ENCODE measurements around the gene ZNF888.
A peak's percentile ranks its signal among the peaks of the same experiment; 100 is the strongest.

The ZNF888 gene

GRCh38 chr19:52897138-52897935, 25.9 kb downstream of the ZNF888 start, which contains the start of gene ZNF320:
Gene ZNF320, minus strand, starts transcription at chr19:52897635. Its CDS starts 7,380 bp downstream, at chr19:52890255.
- Histone ChIP-seq H3K4me1 (ENCODE audit: control insufficient read depth, low read depth, low read length) (no peaks in the 10 kb centered on the region), H3K23ac (ENCODE audit: low read length) (peak within 1 kb of the TSS; percentile 17), H4K5ac (ENCODE audit: low read length) (peak within 1 kb of the TSS; percentile 3), H3K27me3 (ENCODE audit: insufficient read depth, low read length, poor library complexity) (no peaks in the 10 kb centered on the region), H3K56ac (ENCODE audit: low read length) (peak within 1 kb of the TSS; percentile 94), H3K18ac (ENCODE audit: low read length) (peak within 1 kb of the TSS; percentile 35), H3K79me2 (ENCODE audit: control insufficient read depth, insufficient read depth, low read length) (peaks cover 28% of the 10 kb centered on the region), H4K8ac (ENCODE audit: low read depth, low read length) (peak within 1 kb of the TSS; percentile 92), H3K36me3 (ENCODE audit: control insufficient read depth, insufficient read depth, low read length) (no peaks in the 10 kb centered on the region), H3K27ac (ENCODE audit: low read depth, low read length) (peak within 1 kb of the TSS; percentile 94), H2AK5ac (ENCODE audit: low read length) (peak within 1 kb of the TSS; percentile 74), H2BK120ac (ENCODE audit: low read depth, low read length) (no peak within 1 kb of the TSS), H2BK5ac (ENCODE audit: low read length) (no peak within 1 kb of the TSS), H2BK15ac (replicated peaks; ENCODE audit: low read depth) (no peak within 1 kb of the TSS), H3K4me2 (ENCODE audit: low read length) (peak within 1 kb of the TSS; percentile 74), H3K4me3 (ENCODE audit: low read length) (peak within 1 kb of the TSS; percentile 44), H3K79me1 (ENCODE audit: low read length) (peaks cover 6% of the 10 kb centered on the region), H3K4ac (ENCODE audit: low read depth, low read length) (peak within 1 kb of the TSS; percentile 26), H3K9ac (ENCODE audit: low read length) (peak within 1 kb of the TSS; percentile 97)
- DNase-seq: peak; percentile 98
- WGBS (ENCODE audit: extremely low coverage, insufficient coverage, low lambda C conversion rate): no CpG with 5 or more reads among the region's 56 CpGs

GRCh38 chr19:52896431-52897137, 26.6 kb downstream of the ZNF888 start:
- Histone ChIP-seq H3K4ac (ENCODE audit: low read depth, low read length) (peak overlapping the region; percentile 17), H3K79me1 (ENCODE audit: low read length) (peaks cover 6% of the 10 kb centered on the region)
- peak; percentile 52 for DNase-seq

GRCh38 chr19:52891336-52891735, 31.9 kb downstream of the ZNF888 start:
- no peak overlapping the region for H3K9ac ChIP-seq (ENCODE audit: low read length)
- no peak overlapping the region for H2AK5ac ChIP-seq (ENCODE audit: low read length)
- H3K23ac ChIP-seq (ENCODE audit: low read length): no peak overlapping the region
- H3K4me3 ChIP-seq (ENCODE audit: low read length): no peak overlapping the region
- no peak overlapping the region for H2BK5ac ChIP-seq (ENCODE audit: low read length)
- no CpG with 5 or more reads among the region's 4 CpGs for WGBS (ENCODE audit: extremely low coverage, insufficient coverage, low lambda C conversion rate)
- H2BK120ac ChIP-seq (ENCODE audit: low read depth, low read length): no peak overlapping the region
- no peak overlapping the region for H3K4me2 ChIP-seq (ENCODE audit: low read length)
- H4K5ac ChIP-seq (ENCODE audit: low read length): no peak overlapping the region
- DNase-seq: no peak
- peaks cover 6% of the 10 kb centered on the region for H3K79me1 ChIP-seq (ENCODE audit: low read length)
- no peak overlapping the region for H3K27ac ChIP-seq (ENCODE audit: low read depth, low read length)
- peaks cover 3% of the 10 kb centered on the region for H3K36me3 ChIP-seq (ENCODE audit: control insufficient read depth, insufficient read depth, low read length)
- no peaks in the 10 kb centered on the region for H3K4me1 ChIP-seq (ENCODE audit: control insufficient read depth, low read depth, low read length)
- no peak overlapping the region for H3K4ac ChIP-seq (ENCODE audit: low read depth, low read length)
- no peak overlapping the region for H2BK15ac ChIP-seq (replicated peaks; ENCODE audit: low read depth)
- no peak overlapping the region for H3K18ac ChIP-seq (ENCODE audit: low read length)
- H3K27me3 ChIP-seq (ENCODE audit: insufficient read depth, low read length, poor library complexity): no peaks in the 10 kb centered on the region
- H3K79me2 ChIP-seq (ENCODE audit: control insufficient read depth, insufficient read depth, low read length): peaks cover 24% of the 10 kb centered on the region
- H3K56ac ChIP-seq (ENCODE audit: low read length): no peak overlapping the region
- H4K8ac ChIP-seq (ENCODE audit: low read depth, low read length): no peak overlapping the region

More at GRCh38 chr19:52896431-52897137, 26.6 kb downstream of the ZNF888 start:
- H2BK120ac ChIP-seq (ENCODE audit: low read depth, low read length): no peak overlapping the region
- no peak overlapping the region for H2BK15ac ChIP-seq (replicated peaks; ENCODE audit: low read depth)
- H3K9ac ChIP-seq (ENCODE audit: low read length): peak overlapping the region; percentile 97
- H2AK5ac ChIP-seq (ENCODE audit: low read length): peak overlapping the region; percentile 74
- H3K56ac ChIP-seq (ENCODE audit: low read length): peak overlapping the region; percentile 94
- H3K4me2 ChIP-seq (ENCODE audit: low read length): peak overlapping the region; percentile 74
- peak overlapping the region; percentile 44 for H3K4me3 ChIP-seq (ENCODE audit: low read length)
- no peaks in the 10 kb centered on the region for H3K27me3 ChIP-seq (ENCODE audit: insufficient read depth, low read length, poor library complexity)
- H4K8ac ChIP-seq (ENCODE audit: low read depth, low read length): peak overlapping the region; percentile 92
- H3K36me3 ChIP-seq (ENCODE audit: control insufficient read depth, insufficient read depth, low read length): no peaks in the 10 kb centered on the region
- H2BK5ac ChIP-seq (ENCODE audit: low read length): no peak overlapping the region
- peak overlapping the region; percentile 28 for H3K18ac ChIP-seq (ENCODE audit: low read length)
- H3K23ac ChIP-seq (ENCODE audit: low read length): no peak overlapping the region
- no peaks in the 10 kb centered on the region for H3K4me1 ChIP-seq (ENCODE audit: control insufficient read depth, low read depth, low read length)
- H4K5ac ChIP-seq (ENCODE audit: low read length): no peak overlapping the region
- peak overlapping the region; percentile 94 for H3K27ac ChIP-seq (ENCODE audit: low read depth, low read length)
- H3K79me2 ChIP-seq (ENCODE audit: control insufficient read depth, insufficient read depth, low read length): peaks cover 28% of the 10 kb centered on the region
- no CpG with 5 or more reads among the region's 24 CpGs for WGBS (ENCODE audit: extremely low coverage, insufficient coverage, low lambda C conversion rate)

- Histone ChIP-seq H3K36me3 (ENCODE audit: control insufficient read depth, insufficient read depth, low read length) (peaks cover 5% of the 10 kb centered on the region), H4K8ac (ENCODE audit: low read depth, low read length) (no peak overlapping the region)
Measured at GRCh38 chr19:52889931-52890330, 33.3 kb downstream of the ZNF888 start.

GRCh38 chr19:52889076-52889475, 34.2 kb downstream of the ZNF888 start:
- Histone ChIP-seq H3K4me1 (ENCODE audit: control insufficient read depth, low read depth, low read length) (no peaks in the 10 kb centered on the region), H3K4me2 (ENCODE audit: low read length) (no peak overlapping the region), H3K56ac (ENCODE audit: low read length) (no peak overlapping the region), H3K4me3 (ENCODE audit: low read length) (no peak overlapping the region), H3K4ac (ENCODE audit: low read depth, low read length) (no peak overlapping the region), H3K27ac (ENCODE audit: low read depth, low read length) (no peak overlapping the region), H3K36me3 (ENCODE audit: control insufficient read depth, insufficient read depth, low read length) (peaks cover 8% of the 10 kb centered on the region), H3K27me3 (ENCODE audit: insufficient read depth, low read length, poor library complexity) (no peaks in the 10 kb centered on the region), H2AK5ac (ENCODE audit: low read length) (no peak overlapping the region), H2BK120ac (ENCODE audit: low read depth, low read length) (no peak overlapping the region), H3K18ac (ENCODE audit: low read length) (no peak overlapping the region), H3K79me2 (ENCODE audit: control insufficient read depth, insufficient read depth, low read length) (peaks cover 7% of the 10 kb centered on the region), H3K79me1 (ENCODE audit: low read length) (peaks cover 4% of the 10 kb centered on the region), H4K5ac (ENCODE audit: low read length) (no peak overlapping the region), H3K9ac (ENCODE audit: low read length) (no peak overlapping the region), H2BK15ac (replicated peaks; ENCODE audit: low read depth) (no peak overlapping the region), H2BK5ac (ENCODE audit: low read length) (no peak overlapping the region), H4K8ac (ENCODE audit: low read depth, low read length) (no peak overlapping the region), H3K23ac (ENCODE audit: low read length) (no peak overlapping the region)
- WGBS (ENCODE audit: extremely low coverage, insufficient coverage, low lambda C conversion rate): no CpG with 5 or more reads among the region's 7 CpGs
- peak; percentile 34 for DNase-seq

More at GRCh38 chr19:52889931-52890330, 33.3 kb downstream of the ZNF888 start:
- H3K4me2 ChIP-seq (ENCODE audit: low read length): no peak overlapping the region
- H3K18ac ChIP-seq (ENCODE audit: low read length): no peak overlapping the region
- H3K4ac ChIP-seq (ENCODE audit: low read depth, low read length): no peak overlapping the region
- H3K79me2 ChIP-seq (ENCODE audit: control insufficient read depth, insufficient read depth, low read length): peaks cover 14% of the 10 kb centered on the region
- peaks cover 6% of the 10 kb centered on the region for H3K79me1 ChIP-seq (ENCODE audit: low read length)
- H2BK5ac ChIP-seq (ENCODE audit: low read length): no peak overlapping the region
- H2AK5ac ChIP-seq (ENCODE audit: low read length): no peak overlapping the region
- no peaks in the 10 kb centered on the region for H3K4me1 ChIP-seq (ENCODE audit: control insufficient read depth, low read depth, low read length)
- H3K23ac ChIP-seq (ENCODE audit: low read length): no peak overlapping the region
- H3K27ac ChIP-seq (ENCODE audit: low read depth, low read length): no peak overlapping the region
- no peak overlapping the region for H3K9ac ChIP-seq (ENCODE audit: low read length)
- H2BK120ac ChIP-seq (ENCODE audit: low read depth, low read length): no peak overlapping the region
- no peak overlapping the region for H3K56ac ChIP-seq (ENCODE audit: low read length)
- H2BK15ac ChIP-seq (replicated peaks; ENCODE audit: low read depth): no peak overlapping the region
- no peaks in the 10 kb centered on the region for H3K27me3 ChIP-seq (ENCODE audit: insufficient read depth, low read length, poor library complexity)
- WGBS (ENCODE audit: extremely low coverage, insufficient coverage, low lambda C conversion rate): no CpG with 5 or more reads among the region's 4 CpGs
- peak; percentile 60 for DNase-seq
- no peak overlapping the region for H4K5ac ChIP-seq (ENCODE audit: low read length)
- H3K4me3 ChIP-seq (ENCODE audit: low read length): no peak overlapping the region

Measured in mesendoderm (in vitro differentiated cells).